A673 (cell line): ENCODE measurements around the gene ZNF516.

Experiments used
- CTCF ChIP-seq: fragments of 300-800, 200-600 bp; sonication (generic); conservative IDR thresholded peaks from 2 replicates; pipeline ENCODE4 v1.5.1; 2017; ENCODE audit warnings: low read depth, mild to moderate bottlenecking, antibody characterized with exemption, low read length, moderate library complexity, mixed read lengths
- EZH2 ChIP-seq: fragments of 200-600 bp; sonication (generic); IDR thresholded peaks from 2 replicates; pipeline ENCODE4 v1.6.1; 2017; ENCODE audit warnings: borderline replicate concordance, low read depth, mild to moderate bottlenecking, mixed read lengths, antibody characterized with exemption, low read length; ENCODE audit not compliant: poor library complexity, severe bottlenecking

- TF ChIP-seq CTCF (no peak), EZH2 (no peak)
Measured at GRCh38 chr18:76495006-76495370, at the start of gene ZNF516.
